Renal cortex interstitium (tissue), 11 donors: ENCODE data around the gene KIAA0408. TPM values are rescaled to one million over a fixed set of nuclear protein-coding genes. Genes with fewer than 3 reads are reported as not detected.

Source experiments
- DNase-seq, 11 donors: peaks; one replicate each; pipeline ENCODE4 v3.0.0-alpha.2; 2013; ENCODE audit warnings: low read depth in 9 of 11, low spot score in 4 of 11; ENCODE audit errors: extremely low read depth in 1 of 11
- polyA plus RNA-seq, 3 donors: library from polyadenylated mRNA; unstranded; fragments of 120-200 nt; gene quantifications; one replicate each; pipeline ENCODE4 v1.2.1, GENCODE V29; 2013; ENCODE audit not compliant: insufficient read length in 3 of 3

KIAA0408 gene
- polyA plus RNA-seq, 3 donors, result 2.2 to 4.2 (median 2.7) TPM

DNA sequence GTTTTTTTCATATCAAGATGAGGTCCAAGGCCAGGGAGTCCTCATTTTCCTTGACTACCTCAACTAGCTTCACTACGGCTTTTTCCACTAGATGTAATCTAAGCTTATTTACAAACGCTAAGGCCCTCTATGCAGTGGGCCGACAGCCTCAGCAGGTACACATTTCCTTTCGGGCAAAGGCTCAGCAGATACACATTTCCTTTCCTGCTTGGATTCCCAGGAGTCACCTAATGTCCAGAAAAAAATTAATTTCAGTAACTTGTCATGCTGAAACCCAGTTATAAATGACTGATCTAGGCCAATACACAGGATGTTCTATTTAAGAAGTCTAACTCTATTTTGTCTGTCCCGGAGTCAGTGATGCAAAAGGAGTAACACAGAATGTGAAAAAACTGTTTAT lies 7.2 kb upstream of the KIAA0408 start:
- DNase-seq, result no peak

DNA sequence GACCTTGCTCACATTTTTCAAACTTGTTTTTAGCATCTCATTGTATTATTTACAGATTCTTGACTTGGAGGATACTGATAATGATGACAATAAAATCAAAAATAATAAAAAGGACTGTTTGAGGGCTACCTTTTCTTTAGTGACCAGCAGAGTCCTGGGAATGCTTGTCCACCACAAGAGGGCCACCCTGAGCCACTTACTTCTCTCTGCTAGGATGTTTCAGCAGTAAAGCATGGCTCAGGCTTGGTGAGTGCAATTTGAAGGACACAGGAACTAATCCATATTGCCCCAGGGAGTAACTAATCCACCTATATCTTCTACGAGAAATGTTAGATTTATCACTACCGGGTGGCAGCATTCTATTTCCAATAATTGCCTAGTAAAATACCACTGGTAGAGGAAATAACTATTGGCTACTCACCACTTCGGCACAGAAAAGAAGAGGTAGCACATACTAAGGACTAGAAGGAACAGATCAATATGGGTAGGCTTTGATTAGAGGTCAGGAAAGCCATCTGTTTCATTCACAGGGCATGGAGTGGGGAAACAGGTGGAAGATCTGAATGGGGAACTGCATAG lies 5.8 kb upstream of the KIAA0408 start:
- DNase-seq, result peak in 10 of 11 donors; percentile 23 to 52 (median 38)

DNA sequence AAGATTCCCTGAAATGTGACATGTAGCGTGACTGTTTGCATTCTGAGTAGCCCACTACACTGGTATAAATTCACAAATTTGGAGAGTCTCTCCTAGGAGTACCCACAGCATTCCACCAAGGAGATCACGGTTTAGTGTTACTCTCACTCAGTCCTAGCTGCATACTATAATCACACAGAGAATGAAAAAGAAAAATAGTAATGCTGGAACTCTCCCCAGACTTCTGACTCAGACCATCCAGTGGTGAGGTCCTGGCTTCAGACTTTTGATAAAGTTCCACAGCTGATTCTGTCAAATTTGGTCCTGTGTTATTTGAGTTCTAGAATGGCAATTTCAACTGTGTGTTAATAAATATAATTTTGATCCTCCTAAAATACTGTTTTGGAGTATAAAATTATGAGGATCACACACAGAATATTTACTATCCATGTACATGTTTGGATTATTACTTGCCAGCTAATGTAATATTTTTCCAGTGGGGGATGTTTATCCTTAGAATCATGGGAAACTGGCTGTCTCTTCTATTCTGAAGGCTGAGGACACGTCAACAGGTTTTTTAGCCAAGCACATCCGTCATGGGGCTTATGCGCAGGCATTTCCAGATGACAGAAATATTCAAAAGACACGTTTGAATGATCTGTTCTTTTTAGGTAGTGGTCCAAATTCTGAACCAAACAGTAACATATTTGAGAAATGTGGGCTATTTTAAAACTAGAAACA lies 5.1 kb upstream of the KIAA0408 start:
- DNase-seq, result no peak

DNA sequence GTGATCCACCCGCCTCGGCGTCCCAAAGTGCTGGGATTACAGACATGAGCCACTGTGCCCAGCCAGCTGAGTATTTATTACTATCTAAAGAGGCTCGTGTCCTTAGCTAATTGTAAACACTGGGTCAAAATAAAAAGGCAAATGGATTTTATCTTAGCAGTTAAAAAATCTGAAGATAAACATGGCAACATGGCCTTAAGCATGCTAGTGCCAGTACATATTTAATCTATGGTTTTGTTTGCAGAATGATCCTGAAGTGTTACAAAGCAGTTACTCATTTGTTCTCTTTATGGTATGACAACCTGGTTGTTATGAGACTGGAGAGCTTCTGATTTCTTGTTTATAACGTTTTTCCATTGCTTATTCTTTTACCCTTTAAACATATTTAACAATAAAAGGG lies 3.9 kb upstream of the KIAA0408 start:
- no peak for DNase-seq

DNA sequence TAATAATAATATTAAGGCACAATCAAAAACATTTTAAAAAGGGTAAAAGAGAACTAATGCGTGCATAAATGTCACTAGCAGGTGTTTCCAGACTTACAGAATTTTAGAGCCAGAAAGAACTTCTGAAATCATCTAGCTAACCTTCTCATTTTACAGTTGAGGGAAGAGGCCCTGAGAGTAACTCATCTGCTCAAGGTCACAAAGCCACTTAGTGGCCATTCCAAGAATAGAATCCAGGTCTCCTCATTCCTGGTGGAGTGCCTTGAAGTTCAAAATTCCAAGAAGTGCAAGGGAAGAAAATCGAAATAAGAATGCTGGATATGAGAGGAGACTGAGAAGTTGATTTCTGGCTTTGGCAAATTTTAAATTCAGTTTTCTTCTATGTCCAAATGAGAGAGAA lies 3.2 kb upstream of the KIAA0408 start:
- no peak for DNase-seq

DNA sequence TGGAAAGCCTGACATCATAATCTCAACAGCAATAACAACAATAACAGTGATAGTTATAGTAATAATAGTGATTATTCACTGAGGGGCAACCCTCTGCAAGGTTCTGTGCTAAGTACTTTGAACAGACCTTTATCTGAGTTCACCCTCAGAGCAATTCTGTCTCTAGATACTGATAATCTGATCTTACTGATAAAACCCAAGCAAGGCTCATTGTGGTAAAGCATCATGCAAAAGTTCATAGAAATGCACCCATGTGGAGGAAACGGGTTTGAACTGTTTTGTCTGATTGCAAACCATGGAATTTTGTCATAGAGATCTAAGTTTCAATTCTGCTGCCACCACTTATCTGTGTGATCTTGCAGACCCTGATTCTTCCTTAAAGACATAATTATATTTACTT lies 1.3 kb upstream of the KIAA0408 start:
- DNase-seq, result no peak

DNA sequence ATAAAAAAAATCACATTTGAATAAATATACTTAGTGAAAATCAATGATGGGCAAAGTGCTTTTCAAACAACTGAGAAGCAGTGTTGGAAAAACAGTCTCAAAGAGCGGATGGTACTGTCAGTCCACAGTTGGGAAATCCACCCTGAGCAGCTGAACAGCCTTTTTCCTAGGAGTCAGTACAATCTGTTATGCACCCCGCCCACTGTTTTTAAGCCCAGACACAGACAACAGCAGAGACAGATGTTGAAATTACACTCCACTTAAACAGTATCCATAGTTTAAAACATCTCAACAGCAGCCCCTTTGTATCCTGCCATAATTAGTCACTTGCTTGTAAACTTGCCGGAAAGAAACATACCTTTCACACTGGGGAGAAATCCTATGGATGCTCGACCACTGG lies 372 bp downstream of the KIAA0408 start:
- no peak for DNase-seq

DNA sequence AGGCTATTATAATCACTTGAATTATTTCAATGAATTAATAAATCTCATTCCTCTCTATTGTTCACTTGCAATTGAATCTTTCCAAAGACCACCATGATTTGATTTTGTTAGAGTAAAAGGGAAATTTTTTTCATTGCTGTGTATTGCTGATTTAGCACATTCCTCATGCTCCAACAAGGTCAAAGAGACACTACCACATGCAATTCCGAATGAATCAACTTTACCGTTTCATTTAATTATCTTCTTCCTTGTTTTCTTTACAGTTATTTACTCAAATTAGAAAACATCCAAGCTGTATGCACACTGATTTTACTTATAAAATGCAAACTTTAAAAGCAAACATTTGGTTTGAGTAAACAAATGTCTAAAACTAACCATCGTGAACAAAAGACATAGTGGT lies 967 bp downstream of the KIAA0408 start:
- DNase-seq, result no peak

DNA sequence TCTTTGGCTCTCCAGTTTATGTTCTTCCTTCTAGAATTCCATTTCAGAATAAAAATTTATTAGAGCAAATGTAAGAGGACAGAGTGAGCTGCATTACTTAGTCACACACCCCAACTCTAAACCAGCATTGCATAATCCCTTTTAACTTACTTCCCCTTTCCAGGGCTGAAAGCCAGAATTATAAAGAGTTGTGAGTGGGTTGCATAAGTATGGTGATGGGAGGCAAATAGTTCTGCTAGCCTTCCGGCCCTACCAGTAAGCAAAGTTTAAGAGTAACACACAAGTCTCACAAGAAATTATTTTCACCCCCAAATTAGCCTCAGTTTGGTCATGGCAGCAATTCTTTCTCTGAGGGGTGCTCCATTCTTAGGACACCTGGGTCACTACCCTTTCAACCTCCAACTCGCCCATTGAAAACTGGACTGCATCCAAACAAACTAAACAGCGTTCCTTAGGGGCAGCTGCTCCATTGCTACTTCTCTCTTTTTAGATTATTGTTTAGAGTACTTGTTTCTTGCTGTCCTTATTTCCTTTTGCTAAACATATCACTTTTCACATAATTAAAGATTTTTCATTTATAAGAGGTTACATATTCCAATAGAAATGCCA lies 1.6 kb downstream of the KIAA0408 start:
- no peak for DNase-seq

DNA sequence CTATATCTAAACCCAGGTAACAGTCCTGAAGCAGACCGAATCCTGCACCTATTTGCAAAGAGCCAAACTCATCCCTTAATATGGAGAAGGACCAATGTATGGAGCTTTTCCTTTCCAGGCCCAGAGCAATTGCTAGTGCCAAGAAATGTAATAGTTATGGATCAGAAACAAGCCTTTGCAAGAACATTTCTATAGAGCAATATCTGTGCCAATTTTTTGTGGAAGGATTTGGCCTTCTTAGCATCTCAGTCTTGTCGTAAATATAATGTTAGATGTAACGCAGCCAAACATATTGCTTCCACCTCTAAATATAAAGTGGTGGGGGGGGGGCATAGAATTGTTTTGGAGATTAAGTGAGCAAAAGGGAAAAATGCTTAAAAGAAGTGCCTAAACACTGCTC lies 2.7 kb downstream of the KIAA0408 start:
- no peak for DNase-seq

DNA sequence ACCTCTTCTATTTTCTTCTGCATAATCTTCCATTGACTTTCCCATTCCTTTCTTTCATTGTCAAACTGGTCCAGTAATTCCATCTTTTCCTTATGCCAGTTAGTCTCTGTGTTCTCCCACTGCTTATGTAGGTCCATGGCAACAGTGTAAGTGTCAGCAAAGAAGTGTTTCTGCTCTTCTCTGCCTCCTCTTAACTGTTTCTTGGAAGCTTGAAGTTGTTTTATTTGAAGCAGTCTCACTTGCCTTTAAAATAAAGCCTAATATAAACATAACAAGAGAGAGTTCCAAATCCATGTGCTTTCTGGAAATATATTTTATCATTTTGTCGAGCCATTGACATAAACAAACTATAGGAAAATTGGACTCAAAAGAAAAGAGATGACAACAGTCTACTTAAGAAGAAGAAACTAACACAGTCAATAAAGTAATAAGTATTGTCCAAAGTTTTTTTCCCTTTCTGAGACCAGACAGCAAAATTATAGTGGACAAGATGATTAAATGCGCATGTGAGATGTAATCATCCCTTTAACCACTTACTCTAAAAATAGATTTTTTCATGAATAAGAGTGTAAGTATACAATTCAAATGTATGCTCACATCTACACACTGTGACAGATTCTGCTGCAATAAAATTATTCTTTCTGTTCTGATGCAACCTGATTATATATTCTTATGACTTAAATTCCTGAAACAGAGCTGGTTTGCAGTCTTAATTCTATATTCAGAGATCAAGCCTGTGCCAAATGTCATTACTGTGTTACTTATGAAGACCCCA lies 5.2 kb downstream of the KIAA0408 start:
- DNase-seq, result no peak

DNA sequence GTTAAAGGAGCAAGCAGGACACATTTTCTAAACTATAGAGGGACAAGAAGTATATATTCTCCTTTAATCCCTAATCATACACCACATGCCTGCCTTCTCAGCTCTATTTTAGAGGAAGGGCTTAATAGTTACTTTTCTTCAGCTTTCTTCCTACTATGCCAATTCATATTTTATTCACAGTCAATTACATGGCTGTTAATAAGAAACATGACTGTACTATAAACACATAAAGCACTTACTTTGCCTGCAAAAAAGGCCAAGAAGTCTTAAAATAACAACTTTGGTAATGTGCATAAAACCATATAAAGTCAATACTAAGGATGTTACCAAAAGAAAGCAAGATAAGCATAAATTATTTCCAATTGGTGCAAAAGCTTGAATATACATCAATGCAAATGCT lies 6.4 kb downstream of the KIAA0408 start:
- no peak for DNase-seq

DNA sequence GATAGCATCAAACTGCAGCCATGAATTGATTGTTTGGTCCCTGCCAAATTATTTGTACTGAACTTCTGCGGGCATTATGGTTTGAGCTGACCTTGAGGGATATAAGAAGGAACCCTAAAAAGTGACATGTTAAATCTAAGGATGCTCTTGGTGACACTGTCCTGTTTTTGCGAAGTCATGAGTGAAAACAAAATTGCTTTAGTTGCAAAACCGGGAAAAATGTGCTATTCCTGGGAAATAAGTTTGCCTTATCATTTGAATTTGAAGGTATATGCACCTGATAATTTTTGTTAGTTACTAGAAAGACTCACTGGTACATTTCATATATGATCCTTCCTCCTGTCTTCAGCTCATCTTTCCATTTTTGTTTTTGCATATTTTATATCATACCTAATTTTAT lies 7.8 kb downstream of the KIAA0408 start:
- no peak for DNase-seq

DNA sequence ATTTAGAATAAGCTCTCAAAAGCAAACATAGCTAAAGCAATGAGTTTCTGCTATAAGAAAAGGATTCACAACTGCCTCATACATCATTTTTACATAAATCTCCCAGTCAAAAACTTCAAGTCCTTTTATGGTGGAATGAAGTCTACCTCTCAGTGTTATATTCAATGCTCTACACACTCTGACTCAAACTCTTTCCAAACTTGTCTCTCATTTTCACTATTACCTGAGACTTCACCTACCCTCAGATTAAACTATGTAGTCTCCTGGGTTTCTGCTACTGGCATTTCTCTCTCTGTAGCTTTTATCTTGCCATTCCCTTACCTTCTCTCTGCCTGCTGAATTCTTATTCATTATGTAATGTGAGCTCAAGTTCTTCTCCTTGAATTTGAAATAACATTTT lies 11.4 kb downstream of the KIAA0408 start:
- DNase-seq, result no peak

DNA sequence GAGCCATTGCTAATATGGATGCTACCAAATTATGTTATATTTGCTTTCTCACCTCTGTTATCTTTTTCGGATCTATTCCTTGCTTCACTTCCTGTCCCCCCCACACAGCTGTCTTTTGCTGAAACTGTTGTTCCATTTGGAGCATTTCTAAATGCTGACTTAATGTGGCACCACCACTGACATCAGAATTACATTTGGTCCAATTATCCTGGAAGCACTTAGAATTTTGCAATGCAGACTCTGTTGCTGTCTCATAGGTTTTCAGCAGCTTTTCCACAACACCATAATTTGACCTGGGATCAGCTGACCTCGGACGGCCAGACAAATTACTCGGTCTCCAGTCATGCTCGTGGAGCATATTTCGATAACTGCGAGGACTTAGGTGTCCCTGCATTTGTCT lies 12.8 kb downstream of the KIAA0408 start:
- no peak for DNase-seq

DNA sequence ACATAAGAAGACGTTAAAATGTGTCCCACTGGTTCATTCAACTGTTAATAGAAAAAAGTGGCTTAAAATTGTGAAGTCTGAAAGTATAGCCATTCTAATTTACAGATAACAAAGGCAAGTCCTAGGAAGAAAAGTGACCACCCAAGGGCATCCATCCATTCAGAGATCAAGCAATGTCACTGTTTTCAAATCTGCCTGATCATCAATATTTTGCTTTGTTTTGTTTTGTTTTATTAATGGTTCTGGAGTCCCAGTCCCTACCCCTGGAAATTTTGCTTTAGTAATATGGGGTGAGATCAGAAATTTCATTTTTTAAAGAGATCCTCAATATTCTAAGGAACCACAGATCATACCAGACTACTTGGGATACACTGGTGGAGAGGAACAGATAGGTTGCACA lies 17.3 kb downstream of the KIAA0408 start:
- no peak for DNase-seq

DNA sequence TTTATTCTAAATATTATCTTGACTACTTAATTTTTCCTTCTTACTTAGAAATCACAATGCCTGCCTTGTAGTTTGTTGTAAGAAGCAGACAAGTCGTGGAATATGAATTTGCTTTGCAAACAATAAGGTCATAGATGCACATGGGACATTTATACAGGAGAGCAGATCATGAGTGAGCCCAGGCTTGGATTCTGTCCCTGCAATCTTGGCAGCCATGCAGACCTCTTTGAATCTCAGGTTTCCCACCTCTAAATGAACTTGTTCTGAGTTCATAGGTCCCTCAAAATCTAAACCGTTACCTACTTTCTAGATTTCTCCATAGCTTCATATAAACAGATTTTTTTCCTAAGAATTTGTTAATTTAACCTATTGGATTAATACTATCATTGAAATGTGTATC lies 19.5 kb downstream of the KIAA0408 start:
- DNase-seq, result no peak

DNA sequence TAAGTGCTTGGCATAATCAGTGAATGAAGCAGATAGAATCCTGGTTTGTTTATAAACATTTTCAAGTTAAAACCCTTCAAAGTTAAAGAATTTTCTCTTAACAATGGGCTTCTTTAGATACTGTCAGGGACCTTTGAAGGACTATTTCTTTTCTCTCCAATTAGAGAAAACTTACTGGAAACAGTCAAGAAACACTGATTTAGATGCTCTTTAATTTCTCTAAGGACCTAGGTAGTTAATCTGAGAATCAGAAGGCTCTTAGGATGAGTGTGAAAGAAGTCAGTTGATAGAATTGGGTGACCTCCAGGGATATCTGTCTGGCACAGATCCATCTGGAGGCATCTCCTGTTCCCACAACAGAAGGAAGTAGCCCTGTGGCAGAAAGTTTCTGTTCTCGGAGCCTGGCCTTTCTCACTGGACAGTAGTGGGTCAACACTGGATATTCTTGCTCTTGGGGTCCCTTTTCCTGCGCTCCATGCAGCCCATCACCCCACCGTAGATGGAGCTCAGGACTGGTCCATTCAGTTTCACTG lies 22.5 kb downstream of the KIAA0408 start:
- DNase-seq, result no peak

DNA sequence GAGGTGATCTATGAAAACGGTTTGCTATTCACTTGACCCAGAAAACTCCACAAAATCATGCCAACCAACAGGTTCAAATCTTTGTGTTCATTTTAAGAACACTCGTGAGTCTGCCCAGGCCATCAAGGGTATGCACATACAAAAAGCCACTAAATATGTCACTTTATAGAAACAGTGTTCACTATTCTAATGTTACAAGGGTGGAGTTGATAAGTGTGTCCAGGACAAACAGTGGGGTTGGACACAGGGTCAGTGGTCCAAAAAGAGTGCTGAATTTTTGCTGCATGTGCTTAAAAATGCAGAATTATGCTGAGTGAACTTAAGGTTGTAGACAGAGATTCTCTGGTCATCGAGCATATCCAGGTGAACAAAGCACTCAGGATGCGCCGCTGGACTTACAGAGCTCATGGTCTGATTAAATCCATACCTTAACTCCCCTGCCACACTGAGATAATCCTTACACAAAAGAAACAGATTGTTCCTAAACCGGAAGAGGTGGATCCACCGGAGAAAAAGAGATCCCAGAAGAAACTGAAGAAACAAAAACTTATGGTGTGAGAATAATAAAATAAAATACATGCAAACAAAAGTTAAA lies 23.5 kb downstream of the KIAA0408 start:
- no peak for DNase-seq
